HTR-8/SVneo (cell line): ENCODE results near the gene TRAPPC2.
"Not testable (repeated sequence)": the region's sequence is repeated elsewhere in the genome, so short reads cannot be mapped to it uniquely, and the experiment has no call there.

Experiments
- DNase-seq: peaks from one replicate; pipeline ENCODE4 v3.0.0; 2011; ENCODE audit warnings: low spot score, mixed read lengths; ENCODE audit not compliant: insufficient read length
- FAIRE-seq: peaks from 2 replicates; lab custom pipeline; 2011; peaks lifted over from hg19 to GRCh38; lab: Jason Lieb, UNC

Gene TRAPPC2

GRCh38 chrX:13681595-13681994 is 52.8 kb downstream of the TRAPPC2 start:
- no peak for DNase-seq
- FAIRE-seq, result no peak

- not testable (repeated sequence) for DNase-seq
Observed at GRCh38 chrX:13679700-13680099, 54.7 kb downstream of the TRAPPC2 start.

GRCh38 chrX:13676885-13677284 is 57.5 kb downstream of the TRAPPC2 start:
- DNase-seq (no peak), FAIRE-seq (no peak)

More at GRCh38 chrX:13679700-13680099, 54.7 kb downstream of the TRAPPC2 start:
- not testable (repeated sequence) for FAIRE-seq

- no peak for DNase-seq
- FAIRE-seq, result no peak
Observed at GRCh38 chrX:13673016-13673415, 61.4 kb downstream of the TRAPPC2 start.

GRCh38 chrX:13670197-13670596 is 64.2 kb downstream of the TRAPPC2 start:
- no peak for FAIRE-seq
- DNase-seq, result no peak

- not testable (repeated sequence) for FAIRE-seq, DNase-seq
Observed at GRCh38 chrX:13669755-13670154, 64.7 kb downstream of the TRAPPC2 start.

- FAIRE-seq, result no peak
- peak; percentile 79 for DNase-seq
Observed at GRCh38 chrX:13669246-13669737, 65.1 kb downstream of the TRAPPC2 start.

GRCh38 chrX:13667919-13668318 is 66.5 kb downstream of the TRAPPC2 start:
- DNase-seq (no peak), FAIRE-seq (no peak)

GRCh38 chrX:13666836-13667235 is 67.6 kb downstream of the TRAPPC2 start:
- no peak for DNase-seq
- no peak for FAIRE-seq

GRCh38 chrX:13664020-13664419 is 70.4 kb downstream of the TRAPPC2 start:
- DNase-seq (no peak), FAIRE-seq (no peak)

GRCh38 chrX:13662355-13662791 is 72.0 kb downstream of the TRAPPC2 start:
- FAIRE-seq (no peak), DNase-seq (no peak)
